Ramos (cell line): ENCODE measurements around the gene SLCO1B3.

Source experiments
- in situ Hi-C: fragments of 300-500 bp; cut with MboI; formaldehyde crosslinking; loops from one replicate; pipeline ENCODE4 v1.14.3; 2022; ENCODE audit warnings: low sequenced_read_pairs; ENCODE audit not compliant: unreplicated experiment

The SLCO1B3 gene

GRCh38 chr12:20868277-20868676, 57.8 kb downstream of the SLCO1B3 start:
- in situ Hi-C loops: no loop called here

GRCh38 chr12:20883288-20883687, 72.8 kb downstream of the SLCO1B3 start:
- in situ Hi-C loops: no loop called here

GRCh38 chr12:20885116-20885515, 74.6 kb downstream of the SLCO1B3 start:
- in situ Hi-C loops: no loop called here

DNA sequence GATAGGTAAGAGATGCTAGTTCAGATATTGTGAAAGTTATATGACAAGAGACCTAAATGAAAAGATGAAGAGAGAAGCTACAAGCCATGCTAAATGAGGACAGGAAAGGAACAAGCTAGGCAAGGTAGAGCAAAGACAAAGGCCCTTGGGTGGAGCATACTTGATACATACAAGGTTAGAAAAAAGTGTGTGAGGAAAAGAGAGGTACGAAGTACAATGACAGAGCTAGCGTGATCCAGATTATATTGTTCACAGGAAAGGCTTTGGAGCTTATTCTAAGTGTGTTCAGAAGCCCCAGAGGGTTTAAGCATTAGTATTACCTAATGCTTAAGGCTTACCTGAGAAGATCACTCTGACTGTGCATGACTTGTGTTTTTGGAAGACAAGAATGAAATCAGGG, 75.0 kb downstream of the SLCO1B3 start:
- in situ Hi-C loops: no loop called here

GRCh38 chr12:20917269-20917668, 106.8 kb downstream of the SLCO1B3 start:
- in situ Hi-C loops: no loop called here

DNA sequence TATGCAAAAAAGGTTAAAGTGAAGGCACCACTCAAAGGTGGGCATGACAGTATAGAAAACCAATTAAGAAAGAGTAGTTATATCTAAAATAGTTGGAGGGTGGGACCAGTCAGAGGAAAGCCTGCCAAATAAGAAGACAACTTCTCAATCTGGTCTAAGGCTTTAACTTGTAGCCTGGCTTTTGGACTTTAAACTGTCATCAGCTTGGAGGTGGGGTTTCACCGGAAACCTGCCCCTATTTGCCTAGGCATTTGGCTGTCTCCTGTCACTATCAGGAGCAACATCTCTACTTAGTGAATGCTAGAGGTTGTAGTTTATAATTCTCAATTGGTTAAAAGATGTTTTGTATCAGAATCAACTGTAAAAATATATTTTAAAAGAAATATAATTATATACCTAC, 107.3 kb downstream of the SLCO1B3 start:
- in situ Hi-C loops: no loop called here

DNA sequence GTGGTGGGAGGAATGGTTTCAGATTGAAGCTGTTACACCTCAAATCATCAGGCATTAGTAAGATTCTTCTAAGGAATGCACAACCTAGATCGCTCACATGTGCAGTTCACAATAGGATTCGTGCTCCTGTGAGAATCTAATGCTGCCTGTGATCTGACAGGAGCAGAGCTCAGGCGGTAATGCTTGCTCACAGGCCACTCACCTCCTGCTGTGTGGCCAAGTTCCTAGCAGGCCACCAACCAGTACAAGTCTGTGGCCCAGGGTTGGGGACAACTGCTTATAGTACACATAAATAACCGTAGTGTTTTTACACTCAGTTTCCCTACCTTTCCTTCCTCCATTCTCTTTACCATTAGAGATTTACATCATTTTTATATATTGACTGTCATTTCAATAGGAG, 121.4 kb downstream of the SLCO1B3 start:
- in situ Hi-C loops: no loop called here

GRCh38 chr12:20946732-20947131, 136.2 kb downstream of the SLCO1B3 start:
- in situ Hi-C loops: no loop called here

- in situ Hi-C loops: loop anchor here (10.0 kb wide), 1 partner anchor 215 kb away; no protein-coding TSS in a partner anchor
These were observed 139.7 kb downstream of the SLCO1B3 start for GRCh38 chr12:20950248-20950647.

GRCh38 chr12:20963303-20963702, 152.8 kb downstream of the SLCO1B3 start:
- in situ Hi-C loops: no loop called here

DNA sequence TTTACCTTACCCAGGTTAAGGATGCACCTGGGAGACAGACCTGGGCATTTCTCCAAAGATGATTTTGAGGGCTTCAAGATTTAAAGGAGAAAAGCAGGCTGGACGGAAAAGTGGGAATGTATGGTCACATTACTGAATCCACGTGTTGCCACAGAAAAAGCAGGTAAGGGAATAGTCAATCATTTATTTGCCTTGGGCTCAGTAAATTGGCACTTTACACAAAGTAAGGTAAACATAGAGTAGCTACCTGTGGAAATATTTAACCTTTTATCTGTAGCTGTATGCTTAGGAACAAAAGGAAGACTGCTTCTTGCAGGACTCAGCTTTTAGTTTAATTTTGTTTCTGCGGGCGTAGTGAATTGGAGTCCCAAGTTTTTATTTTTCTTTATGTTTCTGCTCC, 153.3 kb downstream of the SLCO1B3 start:
- in situ Hi-C loops: no loop called here
